Muscle layer of duodenum (tissue), 2 donors: ENCODE measurements around the gene FAM210A.

Source experiments
- H3K27ac ChIP-seq: one replicate; pipeline ENCODE4 v1.7.0; 2013; ENCODE audit warnings: mild to moderate bottlenecking, low read length
- H3K27me3 ChIP-seq: one replicate; pipeline ENCODE4 v1.7.0; 2013; ENCODE audit warnings: low read depth, mild to moderate bottlenecking, control low read depth, low read length
- H3K36me3 ChIP-seq, 2 donors: one replicate each; pipeline ENCODE4 v1.7.0; 2013; ENCODE audit warnings: low read length in 2 of 2, control low read depth in 1 of 2, mild to moderate bottlenecking in 1 of 2; ENCODE audit not compliant: insufficient read depth in 2 of 2, control insufficient read depth in 1 of 2
- H3K4me1 ChIP-seq, 2 donors: one replicate each; pipeline ENCODE4 v1.7.0; 2013; ENCODE audit warnings: low read length in 2 of 2, mild to moderate bottlenecking in 2 of 2, control low read depth in 1 of 2, moderate library complexity in 1 of 2; ENCODE audit not compliant: insufficient read depth in 2 of 2, control insufficient read depth in 1 of 2
- H3K4me3 ChIP-seq, 2 donors: one replicate each; pipeline ENCODE4 v1.7.0; 2013; ENCODE audit warnings: low read length in 2 of 2, low read depth in 1 of 2, mild to moderate bottlenecking in 1 of 2
- H3K9me3 ChIP-seq, 2 donors: one replicate each; pipeline ENCODE4 v1.7.0; 2013; ENCODE audit warnings: low read length in 2 of 2, control low read depth in 1 of 2, mild to moderate bottlenecking in 1 of 2; ENCODE audit not compliant: control insufficient read depth in 1 of 2
- donor health status: healthy.

Gene FAM210A

GRCh38 chr18:13661779-13662256 is 64.5 kb downstream of the FAM210A start:
- Histone ChIP-seq H3K27ac (no peak overlapping the region), H3K4me1 (peaks cover 0 to 9% of the 10 kb centered on the region in 2 donors)

GRCh38 chr18:13661051-13661778 is 65.1 kb downstream of the FAM210A start:
- peaks cover 0 to 9% of the 10 kb centered on the region in 2 donors for H3K4me1 ChIP-seq
- H3K27me3 ChIP-seq, result no peaks in the 10 kb centered on the region
- H3K27ac ChIP-seq, result no peak overlapping the region

More at GRCh38 chr18:13661779-13662256, 64.5 kb downstream of the FAM210A start:
- Histone ChIP-seq H3K36me3 (peaks cover 0 to 6% of the 10 kb centered on the region in 2 donors), H3K9me3 (no peaks in the 10 kb centered on the region), H3K27me3 (no peaks in the 10 kb centered on the region), H3K4me3 (no peak overlapping the region)

GRCh38 chr18:13660510-13660909 is 65.8 kb downstream of the FAM210A start:
- H3K27ac ChIP-seq, result no peak overlapping the region
- peaks cover 0 to 9% of the 10 kb centered on the region in 2 donors for H3K4me1 ChIP-seq
- no peaks in the 10 kb centered on the region for H3K36me3 ChIP-seq

More at GRCh38 chr18:13661051-13661778, 65.1 kb downstream of the FAM210A start:
- Histone ChIP-seq H3K9me3 (no peaks in the 10 kb centered on the region), H3K4me3 (no peak overlapping the region), H3K36me3 (peaks cover 0 to under 1% of the 10 kb centered on the region in 2 donors)

GRCh38 chr18:13658436-13659204 is 67.7 kb downstream of the FAM210A start:
- Histone ChIP-seq H3K27me3 (no peaks in the 10 kb centered on the region), H3K4me3 (no peak overlapping the region), H3K36me3 (no peaks in the 10 kb centered on the region), H3K27ac (no peak overlapping the region), H3K9me3 (no peaks in the 10 kb centered on the region), H3K4me1 (peaks cover 0 to 9% of the 10 kb centered on the region in 2 donors)

More at GRCh38 chr18:13660510-13660909, 65.8 kb downstream of the FAM210A start:
- Histone ChIP-seq H3K27me3 (no peaks in the 10 kb centered on the region), H3K9me3 (no peaks in the 10 kb centered on the region), H3K4me3 (no peak overlapping the region)

- Histone ChIP-seq H3K9me3 (no peaks in the 10 kb centered on the region), H3K27me3 (no peaks in the 10 kb centered on the region), H3K36me3 (no peaks in the 10 kb centered on the region), H3K4me3 (no peak overlapping the region), H3K4me1 (peaks cover 0 to 9% of the 10 kb centered on the region in 2 donors), H3K27ac (no peak overlapping the region)
These were observed 68.4 kb downstream of the FAM210A start for GRCh38 chr18:13657974-13658373.

GRCh38 chr18:13653746-13654433 is 72.5 kb downstream of the FAM210A start:
- H3K4me3 ChIP-seq, result no peak overlapping the region
- peaks cover 0 to 6% of the 10 kb centered on the region in 2 donors for H3K4me1 ChIP-seq

GRCh38 chr18:13649397-13650390 is 76.7 kb downstream of the FAM210A start:
- H3K9me3 ChIP-seq, result no peaks in the 10 kb centered on the region
- peaks cover 0 to 15% of the 10 kb centered on the region in 2 donors for H3K36me3 ChIP-seq
- no peaks in the 10 kb centered on the region for H3K4me1 ChIP-seq
- H3K27ac ChIP-seq, result no peak overlapping the region
- no peak overlapping the region for H3K4me3 ChIP-seq
- no peaks in the 10 kb centered on the region for H3K27me3 ChIP-seq

More at GRCh38 chr18:13653746-13654433, 72.5 kb downstream of the FAM210A start:
- no peak overlapping the region for H3K27ac ChIP-seq
- H3K27me3 ChIP-seq, result no peaks in the 10 kb centered on the region
- no peaks in the 10 kb centered on the region for H3K36me3 ChIP-seq
- no peaks in the 10 kb centered on the region for H3K9me3 ChIP-seq

GRCh38 chr18:13647761-13648160 is 78.6 kb downstream of the FAM210A start:
- H3K27me3 ChIP-seq, result no peaks in the 10 kb centered on the region
- no peaks in the 10 kb centered on the region for H3K4me1 ChIP-seq
- H3K4me3 ChIP-seq, result no peak overlapping the region
- H3K36me3 ChIP-seq, result peaks cover 0 to 18% of the 10 kb centered on the region in 2 donors
- H3K27ac ChIP-seq, result no peak overlapping the region
- no peaks in the 10 kb centered on the region for H3K9me3 ChIP-seq

GRCh38 chr18:13646633-13647032 is 79.7 kb downstream of the FAM210A start:
- Histone ChIP-seq H3K27me3 (no peaks in the 10 kb centered on the region), H3K27ac (no peak overlapping the region), H3K36me3 (peaks cover 0 to 18% of the 10 kb centered on the region in 2 donors), H3K9me3 (no peaks in the 10 kb centered on the region), H3K4me3 (no peak overlapping the region), H3K4me1 (no peaks in the 10 kb centered on the region)

GRCh38 chr18:13645093-13645492 is 81.3 kb downstream of the FAM210A start:
- Histone ChIP-seq H3K4me1 (no peaks in the 10 kb centered on the region), H3K36me3 (peaks cover 0 to 18% of the 10 kb centered on the region in 2 donors), H3K27me3 (no peaks in the 10 kb centered on the region), H3K27ac (no peak overlapping the region), H3K9me3 (no peaks in the 10 kb centered on the region), H3K4me3 (no peak overlapping the region)
